HEK293T (cell line): ENCODE measurements around the gene PIK3IP1.

Source experiments
- ARNT ChIP-seq: fragments of 450-650 bp; IDR thresholded peaks from 2 replicates; pipeline ENCODE4 v1.6.1; 2017; ENCODE audit warnings: mild to moderate bottlenecking
- BHLHE40 ChIP-seq: fragments of 450-650 bp; IDR thresholded peaks from 2 replicates; pipeline ENCODE4 v1.6.1; 2016; ENCODE audit warnings: mild to moderate bottlenecking, moderate library complexity, borderline replicate concordance
- ELF4 ChIP-seq: fragments of 450-650 bp; IDR thresholded peaks from 2 replicates; pipeline ENCODE4 v1.6.1; 2017; ENCODE audit warnings: antibody characterized with exemption
- FOXA1 ChIP-seq: fragments of 450-650 bp; IDR thresholded peaks from 2 replicates; pipeline ENCODE4 v1.6.1; 2016; ENCODE audit warnings: mild to moderate bottlenecking
- FOXK2 ChIP-seq: fragments of 450-650 bp; IDR thresholded peaks from 2 replicates; pipeline ENCODE4 v1.6.1; 2016; ENCODE audit warnings: mild to moderate bottlenecking
- FOXM1 ChIP-seq: fragments of 450-650 bp; IDR thresholded peaks from 2 replicates; pipeline ENCODE4 v1.6.1; 2017; ENCODE audit warnings: mild to moderate bottlenecking, borderline replicate concordance
- L3MBTL2 ChIP-seq: fragments of 450-650 bp; conservative IDR thresholded peaks from 2 replicates; pipeline ENCODE4 v1.6.1; 2016; ENCODE audit warnings: mild to moderate bottlenecking
- LEF1 ChIP-seq: fragments of 450-650 bp; IDR thresholded peaks from 2 replicates; pipeline ENCODE4 v1.6.1; 2017; ENCODE audit warnings: mild to moderate bottlenecking, borderline replicate concordance
- NFRKB ChIP-seq: fragments of 450-650 bp; IDR thresholded peaks from 2 replicates; pipeline ENCODE4 v1.6.1; 2016; ENCODE audit warnings: mild to moderate bottlenecking, moderate library complexity
- PKNOX1 ChIP-seq: fragments of 450-650 bp; IDR thresholded peaks from 2 replicates; pipeline ENCODE4 v1.6.1; 2016
- SP1 ChIP-seq: fragments of 450-650 bp; IDR thresholded peaks from 2 replicates; pipeline ENCODE4 v1.6.1; 2017
- TARDBP ChIP-seq: fragments of 450-650 bp; IDR thresholded peaks from 2 replicates; pipeline ENCODE4 v1.6.1; 2016
- ZNF384 ChIP-seq: fragments of 450-650 bp; IDR thresholded peaks from 2 replicates; pipeline ENCODE4 v1.6.1; 2016

- no peak for TF ChIP-seq SP1
- no peak for TF ChIP-seq FOXK2
- TF ChIP-seq L3MBTL2: no peak
- TF ChIP-seq TARDBP: no peak
- no peak for TF ChIP-seq ELF4
- TF ChIP-seq FOXA1: no peak
- no peak for TF ChIP-seq ZNF384
- no peak for TF ChIP-seq ARNT
- TF ChIP-seq LEF1: no peak
- TF ChIP-seq FOXM1: no peak
- TF ChIP-seq PKNOX1: no peak
- TF ChIP-seq NFRKB: no peak
- TF ChIP-seq BHLHE40: no peak
Observed at GRCh38 chr22:31248965-31249958, 43.0 kb downstream of the PIK3IP1 start.
